ENCODE measurements around the gene IL17RB. TPM values are rescaled to one million over a fixed set of nuclear protein-coding genes. Genes with fewer than 3 reads are reported as not detected.
A peak's percentile ranks its signal among the peaks of the same experiment; 100 is the strongest.

IL17RB gene
- total RNA-seq, 1 experiment from 2014 or later: 9.8 TPM

DNA sequence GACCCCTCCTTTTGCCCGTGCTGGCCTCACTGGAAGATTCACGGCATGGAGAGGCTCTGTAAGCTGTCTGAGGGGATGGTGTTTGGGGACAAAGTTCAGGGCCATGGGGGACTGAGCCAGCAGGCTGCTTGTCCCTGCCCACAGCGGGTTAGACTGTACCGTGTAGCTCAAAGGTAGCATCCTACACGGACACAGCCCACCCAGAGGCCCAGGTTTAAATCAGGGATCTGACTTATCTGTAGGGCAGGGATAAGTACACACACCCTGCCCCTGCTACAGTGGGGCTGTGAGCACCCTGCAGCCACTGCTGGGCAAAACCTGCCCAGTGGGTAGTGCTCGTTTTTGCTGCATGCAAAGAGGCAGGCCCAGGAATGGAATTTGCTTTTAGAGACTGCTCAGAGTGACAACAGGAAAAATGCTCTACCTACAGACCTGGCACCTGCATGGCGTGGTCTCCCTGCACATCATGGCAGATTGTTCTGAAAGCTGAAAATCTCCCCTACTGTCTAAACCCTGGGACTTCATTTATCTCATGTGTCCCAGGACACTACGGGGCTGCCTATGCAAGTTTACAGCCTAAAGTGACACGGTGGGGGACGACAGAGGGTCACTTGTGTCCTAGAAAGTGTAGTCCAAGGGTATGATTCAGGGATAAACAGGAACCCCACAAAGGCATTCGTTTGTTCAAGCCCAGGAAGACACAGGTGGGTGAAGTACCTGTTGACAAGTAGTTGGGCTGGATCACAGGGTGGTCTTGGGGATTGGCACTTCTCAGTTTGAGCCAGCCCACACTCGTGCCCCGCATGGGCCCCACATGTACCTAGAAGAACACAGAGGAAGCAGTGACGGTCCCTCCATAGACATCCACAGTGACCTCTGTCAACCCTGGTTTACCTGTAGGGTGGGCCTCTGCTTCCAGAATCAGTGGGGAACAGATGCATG lies 27.9 kb upstream of the IL17RB start:
- Histone ChIP-seq H4K8ac (replicated peaks; ENCODE audit: insufficient read length, low read depth, low read length) (no peak overlapping the region), H3K23me2 (ENCODE audit: insufficient read length, low read depth, low read length, poor library complexity, severe bottlenecking) (no peaks in the 10 kb centered on the region), H3K79me1 (ENCODE audit: insufficient read depth, low read depth, low read length, poor library complexity, severe bottlenecking) (no peaks in the 10 kb centered on the region), H3T11ph (ENCODE audit: low read length) (no peak overlapping the region), H3K9ac (ENCODE audit: extremely low read depth, insufficient read length, low read length) (no peak overlapping the region), H2AFZ (ENCODE audit: low read length) (no peak overlapping the region), H2BK120ac (ENCODE audit: low read depth, low read length, poor library complexity, severe bottlenecking) (no peak overlapping the region), H3K27ac (ENCODE audit: insufficient read length, low read depth, low read length) (no peak overlapping the region), H3K4me1 (ENCODE audit: insufficient read depth, low read length) (no peaks in the 10 kb centered on the region), H2AK5ac (ENCODE audit: insufficient read length, low read length) (no peak overlapping the region), H3K18ac (ENCODE audit: insufficient read length, low read depth, low read length) (no peak overlapping the region), H2BK5ac (ENCODE audit: insufficient read length, low read length) (no peak overlapping the region), H3K23ac (ENCODE audit: insufficient read length, low read depth, low read length) (no peak overlapping the region), H4K5ac (ENCODE audit: insufficient read length, low read depth, low read length) (no peak overlapping the region), H2BK20ac (ENCODE audit: low read depth, low read length, poor library complexity, severe bottlenecking) (no peak overlapping the region), H3K56ac (ENCODE audit: insufficient read length, low read depth, low read length) (no peak overlapping the region), H4K91ac (ENCODE audit: insufficient read length, low read depth, low read length) (no peak overlapping the region), H3K4ac (ENCODE audit: low read depth, low read length) (no peak overlapping the region), H3K27me3 (ENCODE audit: insufficient read depth, low read length) (no peaks in the 10 kb centered on the region), H3K14ac (ENCODE audit: insufficient read depth, low read length) (no peak overlapping the region), H3K4me2 (ENCODE audit: insufficient read depth, insufficient read length, low read length) (no peak overlapping the region), H2BK15ac (ENCODE audit: low read depth, low read length) (no peak overlapping the region), H3K79me2 (ENCODE audit: insufficient read depth, low read length) (no peaks in the 10 kb centered on the region), H3K9me3 (ENCODE audit: control insufficient read depth, low read depth, low read length) (no peaks in the 10 kb centered on the region), H2BK12ac (ENCODE audit: insufficient read length, low read depth, low read length) (no peak overlapping the region), H4K20me1 (ENCODE audit: control insufficient read depth, insufficient read depth, insufficient read length) (no peaks in the 10 kb centered on the region)
- Mint-ChIP-seq H3K4me3 (no peak overlapping the region), H3K27ac (peak overlapping the region in 1 of 3 experiments; percentile 57; a peak in 2 of 7 replicates), H3K9me3 (no peaks in the 10 kb centered on the region), H3K4me1 (no peaks in the 10 kb centered on the region), H3K36me3 (ENCODE audit: insufficient read depth in 1 of 3, low read depth in 3 of 3) (peaks cover 0 to 31% (median 18%) of the 10 kb centered on the region in 3 experiments; a peak in 6 of 7 replicates), H3K27me3 (ENCODE audit: low read depth) (no peaks in the 10 kb centered on the region; the same call in 1 of the 2 replicates)
- TF ChIP-seq, protein P1, sequence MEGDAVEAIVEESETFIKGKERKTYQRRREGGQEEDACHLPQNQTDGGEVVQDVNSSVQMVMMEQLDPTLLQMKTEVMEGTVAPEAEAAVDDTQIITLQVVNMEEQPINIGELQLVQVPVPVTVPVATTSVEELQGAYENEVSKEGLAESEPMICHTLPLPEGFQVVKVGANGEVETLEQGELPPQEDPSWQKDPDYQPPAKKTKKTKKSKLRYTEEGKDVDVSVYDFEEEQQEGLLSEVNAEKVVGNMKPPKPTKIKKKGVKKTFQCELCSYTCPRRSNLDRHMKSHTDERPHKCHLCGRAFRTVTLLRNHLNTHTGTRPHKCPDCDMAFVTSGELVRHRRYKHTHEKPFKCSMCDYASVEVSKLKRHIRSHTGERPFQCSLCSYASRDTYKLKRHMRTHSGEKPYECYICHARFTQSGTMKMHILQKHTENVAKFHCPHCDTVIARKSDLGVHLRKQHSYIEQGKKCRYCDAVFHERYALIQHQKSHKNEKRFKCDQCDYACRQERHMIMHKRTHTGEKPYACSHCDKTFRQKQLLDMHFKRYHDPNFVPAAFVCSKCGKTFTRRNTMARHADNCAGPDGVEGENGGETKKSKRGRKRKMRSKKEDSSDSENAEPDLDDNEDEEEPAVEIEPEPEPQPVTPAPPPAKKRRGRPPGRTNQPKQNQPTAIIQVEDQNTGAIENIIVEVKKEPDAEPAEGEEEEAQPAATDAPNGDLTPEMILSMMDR (conservative IDR thresholded peaks at IDR 0.05): no peak
- WGBS (ENCODE audit: extremely low coverage, insufficient read length, low lambda C conversion rate): no CpG with 5 or more reads among the region's 14 CpGs
- DNase-seq: no peak

Data from H9 (cell line).